ENCODE data around the gene NUS1.

- TF ChIP-seq CTCF (IDR thresholded peaks at IDR 0.05) (no peak), POLR2A (IDR thresholded peaks at IDR 0.05) (no peak)
Measured at GRCh38 chr6:117637770-117638169, 37.5 kb upstream of the NUS1 start.

Data from sigmoid colon (tissue), 3 donors.